H1 (cell line): ENCODE measurements around the gene CALHM2. TPM values are rescaled to one million over a fixed set of nuclear protein-coding genes. Genes with fewer than 3 reads are reported as not detected.

Experiments used
- E2F6 ChIP-seq: IDR thresholded peaks from 2 replicates; pipeline ENCODE4 v1.6.1; 2012; ENCODE audit warnings: inconsistent platforms
- EGR1 ChIP-seq: IDR thresholded peaks from 2 replicates; pipeline ENCODE4 v1.6.1; 2011; ENCODE audit warnings: low read depth, low read length, borderline replicate concordance
- EZH2 ChIP-seq: fragments of 200-600 bp; sonication (generic); IDR thresholded peaks from 2 replicates; pipeline ENCODE4 v1.7.1; 2012; ENCODE audit warnings: low read depth, mild to moderate bottlenecking, moderate library complexity, low read length, inconsistent platforms; ENCODE audit not compliant: severe bottlenecking
- SAP30 ChIP-seq: fragments of 300-600 bp; sonication (generic); IDR thresholded peaks from 2 replicates; pipeline ENCODE4 v1.7.1; 2012; ENCODE audit warnings: low read length, moderate library complexity, mild to moderate bottlenecking, inconsistent platforms; ENCODE audit not compliant: insufficient read depth, insufficient replicate concordance
- polyA plus RNA-seq, 7 experiments: library from polyadenylated mRNA; depleted of rRNA in 3 of 7; stranded (reverse) in 5 of 7; unstranded in 2 of 7; fragments of >200 nt in 5 of 7; fragments of 200-250 nt in 2 of 7; gene quantifications; 1 replicate in 5 of 7; 2 replicates in 1 of 7; 4 replicates in 1 of 7; pipeline versions ENCODE4 v1.2.1 to v1.2.3, GENCODE V29; 2011 to 2013; ENCODE audit warnings: missing spikeins in 2 of 7, mixed read lengths in 2 of 7
- total RNA-seq: library from RNA; stranded (reverse); fragmentation: NEBNext Ultra II Directional; extraction: Animal tissue kit (Norgen Biotek cat#: 25700); gene quantifications from 2 replicates; pipeline ENCODE4 v1.2.1, GENCODE V29; 2021

The CALHM2 gene
- total and polyA plus RNA-seq, 2 of the 8 experiments (the other 6 are each of a cell fraction or from before 2014, with no cell fraction given) = 1.2 to 2.4 TPM

GRCh38 chr10:103457176-103457712 lies 5.1 kb upstream of the CALHM2 start (continued):
- TF ChIP-seq E2F6 (no peak), EGR1 (no peak), SAP30 (no peak), EZH2 (no peak)
- TF ChIP-seq, all 59 proteins: peak for 0
